ENCODE results near the gene VPS13D.

DNA sequence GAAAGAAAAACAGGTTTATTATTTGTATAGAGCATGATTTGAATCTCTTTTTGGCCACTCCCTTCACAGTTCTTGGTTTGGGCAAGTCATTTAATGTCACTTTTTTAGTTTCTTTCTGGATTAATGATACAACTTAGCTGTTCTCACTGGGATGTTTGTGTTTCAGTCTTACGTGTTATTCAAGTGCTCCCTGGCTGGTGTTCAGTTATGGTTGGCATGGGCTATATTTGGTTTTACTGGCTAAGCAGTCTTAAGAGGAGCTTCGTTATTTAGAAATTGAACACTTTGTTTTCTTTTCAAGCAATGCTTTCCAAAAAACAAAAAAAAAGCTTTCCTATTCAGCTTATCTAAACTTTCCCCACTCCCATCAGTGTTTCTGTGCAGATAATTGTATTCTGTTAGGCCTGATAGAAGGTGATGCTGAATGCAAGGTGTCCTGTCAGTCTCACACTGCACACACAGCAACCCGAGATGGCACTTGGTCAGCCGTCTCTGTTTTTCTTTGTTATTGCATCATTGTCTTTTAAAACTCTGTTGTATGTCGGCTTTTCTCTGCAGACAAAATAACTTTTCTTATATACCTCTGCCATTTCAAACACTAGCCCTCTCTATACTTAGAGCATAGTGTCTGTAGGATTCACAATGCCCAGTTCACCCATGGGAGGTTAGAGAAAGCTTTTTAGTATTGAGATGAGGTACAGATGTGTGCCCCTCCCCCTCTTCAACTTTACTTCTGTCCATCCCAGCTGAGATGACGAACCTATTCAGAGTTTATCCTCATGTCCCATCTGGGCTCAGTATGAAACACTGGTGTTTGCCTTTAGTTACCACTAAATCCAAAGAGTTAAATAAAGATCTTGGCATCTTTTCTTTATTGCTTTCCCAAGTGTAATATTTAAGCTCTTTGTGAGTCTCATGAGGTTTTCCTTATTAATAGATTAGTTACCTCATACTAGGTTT lies 80.2 kb downstream of the VPS13D start:
- TF ChIP-seq MAX (IDR thresholded peaks at IDR 0.05; ENCODE audit: low read depth, low read length) (no peak), MYC (IDR thresholded peaks at IDR 0.05; ENCODE audit: low read depth, low read length) (no peak)
- TF ChIP-seq, protein P1, sequence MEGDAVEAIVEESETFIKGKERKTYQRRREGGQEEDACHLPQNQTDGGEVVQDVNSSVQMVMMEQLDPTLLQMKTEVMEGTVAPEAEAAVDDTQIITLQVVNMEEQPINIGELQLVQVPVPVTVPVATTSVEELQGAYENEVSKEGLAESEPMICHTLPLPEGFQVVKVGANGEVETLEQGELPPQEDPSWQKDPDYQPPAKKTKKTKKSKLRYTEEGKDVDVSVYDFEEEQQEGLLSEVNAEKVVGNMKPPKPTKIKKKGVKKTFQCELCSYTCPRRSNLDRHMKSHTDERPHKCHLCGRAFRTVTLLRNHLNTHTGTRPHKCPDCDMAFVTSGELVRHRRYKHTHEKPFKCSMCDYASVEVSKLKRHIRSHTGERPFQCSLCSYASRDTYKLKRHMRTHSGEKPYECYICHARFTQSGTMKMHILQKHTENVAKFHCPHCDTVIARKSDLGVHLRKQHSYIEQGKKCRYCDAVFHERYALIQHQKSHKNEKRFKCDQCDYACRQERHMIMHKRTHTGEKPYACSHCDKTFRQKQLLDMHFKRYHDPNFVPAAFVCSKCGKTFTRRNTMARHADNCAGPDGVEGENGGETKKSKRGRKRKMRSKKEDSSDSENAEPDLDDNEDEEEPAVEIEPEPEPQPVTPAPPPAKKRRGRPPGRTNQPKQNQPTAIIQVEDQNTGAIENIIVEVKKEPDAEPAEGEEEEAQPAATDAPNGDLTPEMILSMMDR (IDR thresholded peaks at IDR 0.05; ENCODE audit: low read depth, low read length): no peak
